Mesenteric fat pad (tissue), 1 donor: Measurements from ENCODE around the gene FAM153A. TPM values are rescaled to one million over a fixed set of nuclear protein-coding genes. Genes with fewer than 3 reads are reported as not detected.
"Not testable (repeated sequence)": the region's sequence is repeated elsewhere in the genome, so short reads cannot be mapped to it uniquely, and the experiment has no call there.

ENCODE experiments used
- DNase-seq: peaks from one replicate; pipeline ENCODE4 v3.0.0-alpha.2; 2020; ENCODE audit warnings: low spot score
- long read RNA-seq: library from polyadenylated mRNA; unstranded; transcript quantifications from one replicate; pipeline ENCODE4 v2.0.0, GENCODE V29; 2020
- total RNA-seq: library from RNA; stranded (reverse); fragmentation: NEBNext Ultra II Directional; extraction: Animal tissue kit (Norgen Biotek cat#: 25700); gene quantifications from one replicate; pipeline ENCODE4 v1.2.1, GENCODE V29; 2021
- donor health status: DM: yes; HTN: yes; CAD: no.

FAM153A gene
- 1.0 TPM for total RNA-seq
- long read RNA-seq, partial matches to known transcripts = 1 of 2 reads
- long read RNA-seq, other reads (novel, unspliced or antisense) = 1 of 2 reads

GRCh38 chr5:177782792-177783633 lies at the start of gene FAM153A:
Gene FAM153A (minus strand): TSS chr5:177782899.
- not testable (repeated sequence) for DNase-seq

- not testable (repeated sequence) for DNase-seq
Observed at GRCh38 chr5:177832287-177832686, 49.6 kb upstream of the FAM153A start.

- not testable (repeated sequence) for DNase-seq
Observed at GRCh38 chr5:177826073-177826472, 43.4 kb upstream of the FAM153A start.

- DNase-seq = not testable (repeated sequence)
Observed at GRCh38 chr5:177824776-177825175, 42.1 kb upstream of the FAM153A start.

- DNase-seq = not testable (repeated sequence)
Observed at GRCh38 chr5:177822489-177822888, 39.8 kb upstream of the FAM153A start.

GRCh38 chr5:177819664-177820063 lies 37.0 kb upstream of the FAM153A start:
- DNase-seq = not testable (repeated sequence)

GRCh38 chr5:177812814-177813425 lies 30.2 kb upstream of the FAM153A start:
- not testable (repeated sequence) for DNase-seq

GRCh38 chr5:177812160-177812743 lies 29.6 kb upstream of the FAM153A start:
- not testable (repeated sequence) for DNase-seq

- DNase-seq = not testable (repeated sequence)
Observed at GRCh38 chr5:177809209-177809913, 26.7 kb upstream of the FAM153A start.

- DNase-seq = not testable (repeated sequence)
Observed at GRCh38 chr5:177808420-177808819, 25.7 kb upstream of the FAM153A start.

GRCh38 chr5:177807265-177807664 lies 24.6 kb upstream of the FAM153A start:
- not testable (repeated sequence) for DNase-seq

GRCh38 chr5:177801427-177801826 lies 18.7 kb upstream of the FAM153A start:
- not testable (repeated sequence) for DNase-seq

GRCh38 chr5:177798237-177798840 lies 15.6 kb upstream of the FAM153A start:
- DNase-seq = not testable (repeated sequence)

- not testable (repeated sequence) for DNase-seq
Observed at GRCh38 chr5:177793272-177793671, 10.6 kb upstream of the FAM153A start.

- not testable (repeated sequence) for DNase-seq
Observed at GRCh38 chr5:177791649-177792048, 8.9 kb upstream of the FAM153A start.

GRCh38 chr5:177782169-177782568 lies 530 bp downstream of the FAM153A start:
- DNase-seq = not testable (repeated sequence)

GRCh38 chr5:177771206-177771605 lies 11.5 kb downstream of the FAM153A start:
- DNase-seq = not testable (repeated sequence)

- not testable (repeated sequence) for DNase-seq
Observed at GRCh38 chr5:177770646-177771045, 12.1 kb downstream of the FAM153A start.

- DNase-seq = not testable (repeated sequence)
Observed at GRCh38 chr5:177763737-177764508, 18.8 kb downstream of the FAM153A start.

- not testable (repeated sequence) for DNase-seq
Observed at GRCh38 chr5:177760954-177761353, 21.7 kb downstream of the FAM153A start.
